Measurements from ENCODE around the gene ADI1.

DNA sequence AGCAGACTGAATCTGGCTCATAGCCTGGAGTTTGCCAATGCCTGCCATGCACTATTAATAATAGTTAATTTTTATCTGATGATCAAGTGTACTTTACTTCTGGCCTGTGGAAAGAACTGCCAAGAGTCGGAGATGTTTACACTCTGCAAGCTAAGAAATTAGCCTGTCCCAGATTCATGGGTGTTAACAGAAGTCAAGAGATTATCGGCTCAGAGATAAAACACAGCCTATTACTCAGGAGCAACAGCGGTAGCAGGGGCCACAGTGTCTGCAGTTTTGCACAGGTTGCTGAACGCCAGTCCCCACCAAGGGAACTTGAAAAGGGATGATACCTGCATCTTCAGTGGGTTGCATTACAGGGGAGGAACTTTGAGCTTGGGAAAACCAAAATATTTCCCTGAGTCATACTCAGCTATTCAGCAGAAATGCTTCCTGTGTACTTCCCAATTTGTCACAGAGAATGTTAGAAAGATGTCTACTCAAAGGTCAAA lies 4.3 kb upstream of the ADI1 start:
- TF ChIP-seq CTCF (IDR thresholded peaks at IDR 0.05) (no peak), POLR2AphosphoS5 (IDR thresholded peaks at IDR 0.05) (no peak), POLR2A (IDR thresholded peaks at IDR 0.05) (no peak), EP300 (IDR thresholded peaks at IDR 0.05) (no peak)

All from gastroesophageal sphincter (tissue), 3 donors.